Sigmoid colon (tissue), 4 donors: ENCODE measurements around the gene PHOX2A.

Source experiments
- CTCF ChIP-seq, 4 experiments: fragments of 450-650 bp in 3 of 4; fragments of 200-600 bp in 1 of 4; IDR thresholded peaks; one replicate each; pipeline ENCODE4 v1.5.1; 2016 to 2019; ENCODE audit warnings: antibody characterized with exemption in 4 of 4, mild to moderate bottlenecking in 3 of 4, moderate library complexity in 2 of 4
- POLR2AphosphoS5 ChIP-seq, 4 donors: sonication (generic); formaldehyde crosslinking; IDR thresholded peaks; one replicate each; pipeline ENCODE4 v1.6.1; 2017; ENCODE audit warnings: antibody characterized with exemption in 4 of 4

GRCh38 chr11:72191961-72192381, 52.0 kb downstream of the PHOX2A start, which contains the start of gene FOLR1:
- no peak for TF ChIP-seq CTCF (IDR thresholded peaks at IDR 0.05)
- no peak for TF ChIP-seq POLR2AphosphoS5 (IDR thresholded peaks at IDR 0.05)
